SK-N-SH treated with all-trans-retinoic acid at 6 μM for 48 hours (cell line): ENCODE data around the gene TBX1.

ENCODE experiments used
- ATAC-seq: fragments of 200-7000 bp; cut with Tn5 transposase; 3 replicates; pipeline ENCODE4 v1.9.1; 2020; ENCODE audit warnings: mild to moderate bottlenecking, moderate library complexity
- ARNTL ChIP-seq: fragments of 450-650 bp; formaldehyde crosslinking; IDR thresholded peaks from 2 replicates; pipeline ENCODE4 v1.5.0; 2020; ENCODE audit warnings: low read depth, mild to moderate bottlenecking, moderate library complexity, borderline replicate concordance
- BACH2 ChIP-seq: fragments of 250-450 bp; sonication (Bioruptor Pico); IDR thresholded peaks from 2 replicates; pipeline ENCODE4 v1.9.0; 2021; ENCODE audit warnings: mild to moderate bottlenecking, borderline replicate concordance
- CSDC2 ChIP-seq: fragments of 250-450 bp; sonication (Bioruptor Pico); IDR thresholded peaks from 2 replicates; pipeline ENCODE4 v1.5.0; 2020; ENCODE audit warnings: mild to moderate bottlenecking, moderate library complexity
- GLIS3 ChIP-seq: fragments of 250-450 bp; sonication (Bioruptor Pico); IDR thresholded peaks from 2 replicates; pipeline ENCODE4 v1.5.0; 2020; ENCODE audit warnings: mild to moderate bottlenecking, moderate library complexity
- ISL1 ChIP-seq: fragments of 250-450 bp; sonication (Bioruptor Pico); IDR thresholded peaks from 2 replicates; pipeline ENCODE4 v2.1.2; 2022; ENCODE audit warnings: mild to moderate bottlenecking, moderate library complexity
- OSR1 ChIP-seq: fragments of 250-450 bp; sonication (Bioruptor Pico); IDR thresholded peaks from 2 replicates; pipeline ENCODE4 v1.8.0; 2022; ENCODE audit warnings: moderate library complexity, mild to moderate bottlenecking, inconsistent platforms
- PPARA ChIP-seq: fragments of 250-450 bp; sonication (Bioruptor Pico); IDR thresholded peaks from 2 replicates; pipeline ENCODE4 v1.5.0; 2020; ENCODE audit warnings: mild to moderate bottlenecking, borderline replicate concordance
- RARB ChIP-seq: fragments of 250-450 bp; sonication (Bioruptor Pico); IDR thresholded peaks from 2 replicates; pipeline ENCODE4 v1.8.0; 2021; ENCODE audit warnings: mild to moderate bottlenecking, moderate library complexity
- SNAI2 ChIP-seq: fragments of 250-450 bp; sonication (Bioruptor Pico); IDR thresholded peaks from 2 replicates; pipeline ENCODE4 v1.5.0; 2020; ENCODE audit warnings: mild to moderate bottlenecking, moderate library complexity
- TCF4 ChIP-seq: fragments of 250-450 bp; sonication (Bioruptor Pico); IDR thresholded peaks from 2 replicates; pipeline ENCODE4 v1.8.0; 2021; ENCODE audit warnings: mild to moderate bottlenecking, moderate library complexity, borderline replicate concordance
- TOX ChIP-seq: fragments of 250-450 bp; sonication (Bioruptor Pico); IDR thresholded peaks from 2 replicates; pipeline ENCODE4 v1.8.0; 2021; ENCODE audit warnings: mild to moderate bottlenecking, moderate library complexity, borderline replicate concordance
- TSHZ2 ChIP-seq: fragments of 250-450 bp; sonication (Bioruptor Pico); IDR thresholded peaks from 2 replicates; pipeline ENCODE4 v1.5.0; 2020; ENCODE audit warnings: mild to moderate bottlenecking, moderate library complexity
- ZC3H10 ChIP-seq: fragments of 250-450 bp; sonication (Bioruptor Pico); IDR thresholded peaks from 2 replicates; pipeline ENCODE4 v1.5.1; 2021; ENCODE audit warnings: mild to moderate bottlenecking, moderate library complexity
- ZFP3 ChIP-seq: fragments of 250-450 bp; sonication (Bioruptor Pico); IDR thresholded peaks from 2 replicates; pipeline ENCODE4 v1.5.0; 2020; ENCODE audit warnings: mild to moderate bottlenecking, moderate library complexity
- ZFP30 ChIP-seq: fragments of 450-650 bp; formaldehyde crosslinking; IDR thresholded peaks from 2 replicates; pipeline ENCODE4 v1.5.0; 2022; ENCODE audit warnings: mild to moderate bottlenecking, moderate library complexity
- ZNF8 ChIP-seq: fragments of 450-650 bp; formaldehyde crosslinking; IDR thresholded peaks from 2 replicates; pipeline ENCODE4 v1.5.0; 2020; ENCODE audit warnings: mild to moderate bottlenecking, moderate library complexity
- TF ChIP-seq, protein P1 (sequence below): fragments of 250-450 bp; sonication (Bioruptor Pico); IDR thresholded peaks from 2 replicates; pipeline ENCODE4 v1.5.1; 2020; ENCODE audit warnings: low read depth, mild to moderate bottlenecking, moderate library complexity
- TF ChIP-seq, protein P2 (sequence below): fragments of 250-450 bp; sonication (Bioruptor Pico); IDR thresholded peaks from 2 replicates; pipeline ENCODE4 v1.8.0; 2020; ENCODE audit warnings: mild to moderate bottlenecking, moderate library complexity, borderline replicate concordance

The TBX1 gene

GRCh38 chr22:19714312-19715187 is 46.0 kb upstream of the TBX1 start, which contains the start of gene SEPTIN5:
Gene SEPTIN5 (plus strand): TSS chr22:19714503. CDS start chr22:19714589, 86 bp downstream.
- TF ChIP-seq ARNTL (CRISPR knock-in tag): no peak
- TF ChIP-seq CSDC2: no peak
- no peak for TF ChIP-seq TSHZ2 (CRISPR knock-in tag)
- no peak for TF ChIP-seq PPARA (CRISPR knock-in tag)
- no peak for TF ChIP-seq ZNF8
- TF ChIP-seq TCF4 (CRISPR knock-in tag): no peak
- TF ChIP-seq ZFP30 (CRISPR knock-in tag): no peak
- no peak for TF ChIP-seq BACH2
- TF ChIP-seq ISL1 (CRISPR knock-in tag): no peak
- TF ChIP-seq GLIS3 (CRISPR knock-in tag): no peak
- no peak for TF ChIP-seq OSR1 (CRISPR knock-in tag)
- TF ChIP-seq, protein P1, sequence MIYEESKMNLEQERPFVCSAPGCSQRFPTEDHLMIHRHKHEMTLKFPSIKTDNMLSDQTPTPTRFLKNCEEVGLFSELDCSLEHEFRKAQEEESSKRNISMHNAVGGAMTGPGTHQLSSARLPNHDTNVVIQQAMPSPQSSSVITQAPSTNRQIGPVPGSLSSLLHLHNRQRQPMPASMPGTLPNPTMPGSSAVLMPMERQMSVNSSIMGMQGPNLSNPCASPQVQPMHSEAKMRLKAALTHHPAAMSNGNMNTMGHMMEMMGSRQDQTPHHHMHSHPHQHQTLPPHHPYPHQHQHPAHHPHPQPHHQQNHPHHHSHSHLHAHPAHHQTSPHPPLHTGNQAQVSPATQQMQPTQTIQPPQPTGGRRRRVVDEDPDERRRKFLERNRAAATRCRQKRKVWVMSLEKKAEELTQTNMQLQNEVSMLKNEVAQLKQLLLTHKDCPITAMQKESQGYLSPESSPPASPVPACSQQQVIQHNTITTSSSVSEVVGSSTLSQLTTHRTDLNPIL (CRISPR knock-in tag): no peak
- TF ChIP-seq SNAI2 (CRISPR knock-in tag): no peak
- no peak for TF ChIP-seq ZFP3
- TF ChIP-seq, all 23 proteins: peak for 0
- ATAC-seq: no peak

DNA sequence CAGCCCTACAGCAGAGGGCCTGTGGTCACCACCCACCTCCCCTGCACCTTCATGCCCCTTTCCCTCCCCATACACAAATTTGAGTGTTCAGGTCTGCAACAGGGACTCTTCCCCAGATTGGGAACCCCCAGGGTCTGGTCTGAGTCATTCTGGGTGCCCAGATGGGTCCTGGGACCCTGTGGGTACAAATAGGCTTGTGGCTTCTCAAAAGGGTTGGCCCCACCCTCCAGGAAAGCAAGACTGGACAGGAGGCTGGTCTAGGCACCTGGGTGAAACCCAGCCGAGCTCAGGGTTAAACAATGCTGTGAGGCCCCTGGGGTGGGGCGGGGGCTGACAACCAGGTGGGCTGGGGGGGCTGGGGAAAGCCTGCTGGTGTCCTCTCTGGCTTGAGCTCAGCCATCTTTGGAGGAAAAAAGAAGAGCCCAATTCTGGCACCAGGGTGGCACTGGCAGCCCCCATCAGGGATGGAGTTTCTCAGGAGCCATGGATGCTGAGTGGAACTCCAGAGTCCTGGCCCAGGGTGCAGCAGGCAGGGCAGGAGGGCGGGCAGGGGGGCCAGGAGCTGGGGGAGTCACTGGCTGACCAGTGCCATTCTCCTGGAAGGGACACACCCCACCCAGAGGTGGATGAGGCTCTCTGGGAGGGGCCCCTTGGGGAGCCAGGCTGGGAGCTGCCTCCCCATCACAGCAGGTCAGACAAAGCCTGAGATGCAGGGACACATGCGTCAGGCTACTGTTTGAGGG is 45.2 kb upstream of the TBX1 start:
- ATAC-seq: no peak
- TF ChIP-seq ZC3H10 (CRISPR knock-in tag): no peak
- TF ChIP-seq, protein P2, sequence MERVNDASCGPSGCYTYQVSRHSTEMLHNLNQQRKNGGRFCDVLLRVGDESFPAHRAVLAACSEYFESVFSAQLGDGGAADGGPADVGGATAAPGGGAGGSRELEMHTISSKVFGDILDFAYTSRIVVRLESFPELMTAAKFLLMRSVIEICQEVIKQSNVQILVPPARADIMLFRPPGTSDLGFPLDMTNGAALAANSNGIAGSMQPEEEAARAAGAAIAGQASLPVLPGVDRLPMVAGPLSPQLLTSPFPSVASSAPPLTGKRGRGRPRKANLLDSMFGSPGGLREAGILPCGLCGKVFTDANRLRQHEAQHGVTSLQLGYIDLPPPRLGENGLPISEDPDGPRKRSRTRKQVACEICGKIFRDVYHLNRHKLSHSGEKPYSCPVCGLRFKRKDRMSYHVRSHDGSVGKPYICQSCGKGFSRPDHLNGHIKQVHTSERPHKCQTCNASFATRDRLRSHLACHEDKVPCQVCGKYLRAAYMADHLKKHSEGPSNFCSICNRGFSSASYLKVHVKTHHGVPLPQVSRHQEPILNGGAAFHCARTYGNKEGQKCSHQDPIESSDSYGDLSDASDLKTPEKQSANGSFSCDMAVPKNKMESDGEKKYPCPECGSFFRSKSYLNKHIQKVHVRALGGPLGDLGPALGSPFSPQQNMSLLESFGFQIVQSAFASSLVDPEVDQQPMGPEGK (CRISPR knock-in tag): no peak
- TF ChIP-seq, all 23 proteins: peak for 0

DNA sequence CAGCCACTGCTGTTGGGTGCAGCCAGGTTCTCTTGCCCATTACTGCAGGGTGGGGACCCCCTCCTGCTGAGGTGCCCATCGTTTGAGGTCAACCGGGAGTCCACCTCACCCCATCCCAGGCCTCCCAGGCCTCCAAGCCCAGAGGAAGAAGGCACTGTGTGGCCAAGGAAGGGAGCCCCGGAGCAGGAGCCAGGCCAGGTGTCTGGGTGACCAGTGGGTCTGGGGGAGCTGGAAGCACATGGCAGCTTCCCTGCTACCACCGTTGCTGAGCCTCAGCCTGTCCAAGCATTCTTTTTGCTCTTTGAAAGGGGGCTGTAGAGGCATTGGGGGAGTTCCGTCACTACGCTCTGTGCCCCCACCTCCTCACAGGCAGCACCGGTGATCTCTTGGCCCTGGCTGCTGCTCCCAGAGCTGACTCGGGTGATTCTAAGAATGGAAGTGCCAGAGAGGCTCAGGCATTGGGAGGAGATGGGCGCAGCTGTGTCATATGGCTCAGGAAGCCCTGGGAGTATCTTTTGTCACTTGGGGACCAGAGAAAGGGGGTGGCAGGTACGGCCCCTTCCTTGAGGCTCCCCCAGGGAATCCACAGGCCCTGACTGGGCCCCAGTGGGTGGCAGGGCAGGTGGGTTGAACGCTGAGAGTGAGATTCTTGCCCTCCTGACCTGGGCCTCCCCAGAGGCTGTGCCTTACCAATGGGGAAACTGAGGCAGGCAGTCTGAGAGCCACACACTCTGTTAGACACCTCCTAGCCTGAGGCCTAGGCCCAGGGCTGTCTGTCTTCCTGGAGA is 44.3 kb upstream of the TBX1 start:
- no peak for TF ChIP-seq TSHZ2 (CRISPR knock-in tag)
- no peak for TF ChIP-seq ZC3H10 (CRISPR knock-in tag)
- TF ChIP-seq, protein P2 (CRISPR knock-in tag): no peak
- TF ChIP-seq TOX (CRISPR knock-in tag): no peak
- TF ChIP-seq CSDC2: no peak
- TF ChIP-seq, protein P1 (CRISPR knock-in tag): no peak
- no peak for TF ChIP-seq RARB
- no peak for TF ChIP-seq PPARA (CRISPR knock-in tag)
- ATAC-seq: no peak
